GM19023 (cell line): Measurements from ENCODE around the gene NPHS2.

Experiments
- ATAC-seq: cut with Tn5 transposase; IDR thresholded peaks from one replicate; pipeline ENCODE4 v1.9.1; 2021; ENCODE audit warnings: mild to moderate bottlenecking, moderate library complexity; ENCODE audit not compliant: unreplicated experiment

Gene NPHS2

DNA sequence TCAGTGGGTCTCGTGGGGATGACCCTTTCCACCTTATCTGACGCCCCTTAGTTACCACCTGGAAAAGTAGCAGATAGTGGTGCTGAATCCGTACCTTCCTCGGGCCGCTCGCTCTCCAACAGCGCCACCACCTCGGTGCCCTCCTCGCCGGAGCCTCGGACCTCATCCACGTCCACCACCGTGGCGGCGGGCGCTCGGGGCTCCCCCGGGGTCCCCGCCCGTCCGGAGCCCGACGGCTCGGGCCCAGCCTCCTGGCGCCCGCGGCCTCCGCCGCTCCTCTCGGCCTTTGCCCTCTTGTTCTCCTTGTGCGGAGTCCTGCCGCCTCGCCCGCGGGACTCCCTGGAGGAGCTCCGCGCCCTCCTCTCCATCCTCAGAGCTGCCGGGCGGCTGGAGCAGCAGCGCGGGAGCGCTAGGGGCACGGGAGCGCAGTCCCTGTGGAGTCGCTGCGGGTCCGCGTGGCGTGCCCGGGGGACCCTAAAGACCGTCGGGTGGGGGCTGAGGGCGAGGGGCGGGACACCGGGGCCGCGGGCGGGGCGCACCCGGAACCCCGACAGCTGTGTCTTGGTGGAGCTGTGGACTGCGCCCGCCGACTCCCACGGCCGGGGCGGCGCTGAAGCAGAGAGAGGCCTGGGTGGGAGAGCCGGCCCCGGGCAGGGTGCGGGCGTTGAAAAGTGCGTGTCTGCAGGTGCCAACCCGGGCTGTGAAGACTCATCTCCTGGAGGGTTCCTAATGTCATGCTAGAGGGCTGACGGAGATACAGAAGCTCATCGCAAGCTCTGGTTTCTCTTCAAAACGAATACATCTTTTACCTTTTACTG is at the start of gene NPHS2:
TSS of gene NPHS2 (minus strand) at position 452 of the 818 bp plus-strand sequence. CDS start at position 368, 84 bp downstream.
- ATAC-seq: no peak

- no peak for ATAC-seq
These were observed 36.6 kb upstream of the NPHS2 start for GRCh38 chr1:179612361-179612760.

DNA sequence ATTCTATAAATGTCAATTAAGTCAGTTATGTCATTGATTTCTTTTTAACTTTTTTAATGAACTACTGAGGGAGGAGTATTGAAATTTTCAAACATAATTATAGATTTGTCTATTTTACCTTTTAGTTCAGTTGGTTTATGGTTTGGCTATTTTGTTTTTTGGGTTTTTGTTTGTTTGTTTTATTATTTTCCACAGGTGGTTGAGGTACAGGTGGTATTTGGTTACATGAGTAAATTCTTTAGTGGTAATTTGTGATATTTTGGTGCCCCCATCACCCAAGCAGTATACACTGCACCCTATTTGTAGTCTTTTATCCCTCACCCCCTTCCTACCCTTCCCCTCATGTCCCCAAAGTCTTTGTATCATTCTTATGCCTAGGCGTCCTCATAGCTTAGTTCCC is 25.3 kb upstream of the NPHS2 start:
- ATAC-seq: no peak

GRCh38 chr1:179599623-179600249 is 24.0 kb upstream of the NPHS2 start:
- no peak for ATAC-seq

GRCh38 chr1:179598631-179599030 is 22.9 kb upstream of the NPHS2 start:
- no peak for ATAC-seq

DNA sequence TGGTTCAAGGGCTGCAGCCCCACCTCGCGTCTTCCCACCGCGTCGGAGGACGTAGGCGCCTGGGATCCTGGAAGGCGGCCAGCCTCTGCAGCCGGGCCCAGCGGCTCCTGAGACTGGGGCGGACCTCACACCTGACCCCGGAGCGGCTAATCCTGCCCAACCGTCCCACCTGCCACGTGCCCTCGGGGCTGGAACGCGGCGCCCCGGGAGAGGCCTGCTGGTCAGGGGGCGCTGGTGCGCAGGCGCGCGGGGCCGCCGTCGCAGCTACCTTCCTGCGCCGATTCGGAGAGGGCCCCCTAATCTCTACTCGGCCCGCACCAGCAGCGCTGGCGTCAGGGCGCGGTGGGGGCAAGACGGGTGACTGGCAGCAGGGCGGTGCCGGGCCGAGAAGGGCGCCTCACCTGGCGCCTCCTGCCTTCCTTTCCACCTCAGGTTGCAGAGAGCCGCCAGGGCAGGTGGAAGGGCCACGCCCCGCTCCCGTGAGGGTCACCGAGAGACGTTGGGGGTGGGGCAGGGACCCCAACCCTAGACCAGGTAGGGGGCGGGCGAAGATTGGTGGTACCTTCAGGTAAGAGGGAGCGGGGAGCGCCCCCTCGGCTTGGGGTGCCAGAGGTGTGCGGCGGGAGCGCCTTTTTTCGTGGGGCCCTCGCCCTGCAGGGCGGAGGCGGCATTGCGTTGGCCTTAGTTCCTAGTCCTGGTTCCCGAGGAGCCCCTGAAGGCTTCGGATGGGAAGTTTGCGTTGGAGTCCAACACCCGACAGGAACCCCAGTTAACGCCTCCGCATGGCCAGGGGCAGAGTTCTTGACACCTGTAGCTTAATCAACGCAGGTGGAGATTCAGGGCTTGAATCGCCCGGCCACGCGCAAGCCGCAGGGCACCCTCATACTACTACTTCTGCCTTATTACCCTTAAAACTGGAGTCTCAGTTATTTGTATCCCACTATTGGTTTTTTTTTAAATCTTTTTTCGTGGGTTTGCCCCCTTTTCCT is 16.1 kb upstream of the NPHS2 start, which contains the start of gene TDRD5:
TSS of gene TDRD5 (plus strand) at position 241 of the 989 bp plus-strand sequence. CDS start 784 bp downstream, outside the sequence.
- ATAC-seq: no peak

DNA sequence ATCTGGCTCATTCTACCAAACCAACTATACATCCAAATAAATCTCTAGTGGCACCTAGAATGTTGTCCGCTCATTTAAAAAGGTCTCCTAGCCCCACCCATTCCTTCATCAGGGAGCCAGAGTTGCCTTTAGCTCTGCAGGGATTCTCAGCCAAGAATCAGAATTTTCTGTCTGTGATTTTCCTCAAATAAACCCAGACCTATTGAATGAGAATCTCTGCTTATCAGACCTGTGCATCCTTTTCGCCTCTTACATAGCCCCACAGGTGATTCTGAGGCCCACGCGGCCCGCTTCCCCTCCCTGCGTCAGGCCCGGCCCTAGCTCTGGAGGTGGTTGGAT is 15.5 kb upstream of the NPHS2 start:
- no peak for ATAC-seq

- no peak for ATAC-seq
These were observed 14.9 kb upstream of the NPHS2 start for GRCh38 chr1:179590671-179591070.

GRCh38 chr1:179589509-179589908 is 13.8 kb upstream of the NPHS2 start:
- ATAC-seq: no peak

GRCh38 chr1:179588425-179589024 is 12.8 kb upstream of the NPHS2 start:
- ATAC-seq: no peak

DNA sequence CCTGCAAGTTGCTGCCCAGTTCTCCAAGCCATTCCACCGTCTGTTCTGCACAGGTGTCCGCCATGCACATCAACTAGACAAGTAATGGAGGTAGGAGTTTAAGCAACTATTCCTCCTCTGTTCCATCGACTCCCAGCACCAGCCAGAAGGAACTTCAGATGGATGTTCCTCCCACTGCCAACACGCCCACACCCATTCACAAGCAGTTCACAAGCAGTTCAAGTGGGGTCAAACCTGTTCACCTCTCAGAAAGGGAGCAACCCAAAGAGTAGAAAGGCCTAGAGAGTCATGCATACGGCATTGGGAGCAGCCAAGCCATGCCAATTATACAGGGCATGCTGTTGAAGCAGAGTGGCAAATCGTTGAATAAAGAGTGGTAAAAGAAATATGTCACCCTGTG is 11.6 kb upstream of the NPHS2 start:
- ATAC-seq: no peak

- no peak for ATAC-seq
These were observed 10.5 kb upstream of the NPHS2 start for GRCh38 chr1:179586107-179586823.

DNA sequence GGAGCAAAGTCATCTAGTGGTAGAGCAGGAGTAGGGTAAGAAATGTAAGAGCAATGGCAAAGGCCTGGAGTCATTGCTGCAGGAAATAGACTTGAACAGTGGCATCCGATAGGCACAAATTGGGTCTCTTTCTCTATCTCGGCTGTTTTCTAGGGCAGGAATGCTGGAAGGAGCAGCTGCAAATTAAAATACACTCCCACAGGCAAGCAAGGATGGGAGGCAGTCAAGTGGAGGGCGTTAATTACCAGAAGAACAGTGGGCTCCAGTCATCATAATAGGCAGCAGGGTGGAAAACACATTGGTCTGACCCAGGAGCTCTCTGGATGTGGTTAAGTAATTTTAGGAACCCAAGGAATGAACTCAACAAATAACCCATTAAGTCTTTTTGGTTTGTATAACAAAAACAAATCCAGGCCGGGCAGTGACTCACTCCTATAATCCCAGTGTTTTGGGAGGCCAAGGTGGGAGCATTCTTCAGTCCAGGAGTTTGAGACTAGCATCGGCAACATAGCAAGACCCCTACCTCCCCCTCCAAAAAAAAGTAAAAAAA is 8.1 kb upstream of the NPHS2 start:
- no peak for ATAC-seq

- ATAC-seq: no peak
These were observed 761 bp upstream of the NPHS2 start for GRCh38 chr1:179576509-179576908.

- no peak for ATAC-seq
These were observed 17.7 kb downstream of the NPHS2 start for GRCh38 chr1:179558078-179558477.

DNA sequence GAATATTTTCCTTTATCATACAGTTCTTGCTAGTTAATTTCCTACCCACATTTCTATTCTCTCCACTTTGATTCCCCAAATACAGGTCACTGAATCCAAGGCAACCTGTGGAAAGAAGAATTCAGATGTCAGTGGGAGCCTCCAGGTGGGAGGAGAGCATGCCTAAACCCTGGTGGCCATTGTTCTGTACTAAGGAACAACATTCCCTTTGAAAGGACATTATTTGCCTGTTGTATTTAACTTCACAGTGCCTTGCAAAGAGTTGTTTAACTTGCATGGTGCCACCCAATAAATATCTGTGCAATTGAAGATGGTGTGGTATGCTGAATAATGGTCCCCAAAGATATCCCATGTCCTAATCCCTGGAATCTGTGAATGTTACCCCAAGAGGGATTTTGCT is 21.3 kb downstream of the NPHS2 start:
- no peak for ATAC-seq

DNA sequence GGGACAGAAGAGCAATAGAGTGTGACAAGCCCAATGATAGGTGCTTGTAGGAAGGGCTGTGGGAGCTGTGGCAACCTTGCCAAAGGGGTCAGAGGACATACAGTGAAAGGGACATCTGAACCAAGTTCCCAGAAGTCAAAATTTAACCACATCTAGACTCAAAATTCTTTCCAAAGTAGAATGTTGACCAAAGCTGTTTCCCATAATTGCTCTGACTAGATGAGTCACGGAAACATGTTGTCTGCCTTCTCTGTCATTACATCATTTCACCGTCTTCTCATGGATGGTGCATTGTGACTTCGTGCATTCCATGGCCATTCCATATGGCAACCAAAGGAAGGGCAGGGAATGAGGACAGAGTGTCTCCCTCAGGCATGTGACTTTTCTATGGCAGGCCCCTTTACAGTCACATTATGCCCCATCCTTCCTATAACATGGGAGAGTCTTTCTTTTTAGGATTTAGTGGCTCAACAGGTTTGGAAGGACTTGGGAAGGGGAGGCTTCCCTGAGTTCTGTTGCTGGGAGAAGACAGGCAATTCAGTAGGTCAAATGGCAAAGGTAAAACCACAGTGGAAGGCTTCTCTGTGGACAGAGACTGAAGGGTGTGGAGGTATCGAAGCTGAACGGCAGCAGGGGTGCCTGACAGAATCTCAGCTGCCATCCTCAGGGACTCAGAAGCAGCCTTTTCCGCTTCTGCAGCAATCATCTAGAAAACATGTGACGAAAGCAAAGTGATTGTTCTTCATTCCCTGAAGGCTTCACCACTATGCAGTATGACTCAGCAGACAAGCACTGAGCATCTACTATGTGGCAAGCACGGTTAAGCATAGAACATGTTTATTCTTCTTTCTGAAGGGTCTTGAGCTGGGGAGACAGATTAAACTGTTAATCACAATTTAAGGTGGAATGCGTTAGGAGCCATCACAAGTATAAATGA is 24.7 kb downstream of the NPHS2 start:
- no peak for ATAC-seq

DNA sequence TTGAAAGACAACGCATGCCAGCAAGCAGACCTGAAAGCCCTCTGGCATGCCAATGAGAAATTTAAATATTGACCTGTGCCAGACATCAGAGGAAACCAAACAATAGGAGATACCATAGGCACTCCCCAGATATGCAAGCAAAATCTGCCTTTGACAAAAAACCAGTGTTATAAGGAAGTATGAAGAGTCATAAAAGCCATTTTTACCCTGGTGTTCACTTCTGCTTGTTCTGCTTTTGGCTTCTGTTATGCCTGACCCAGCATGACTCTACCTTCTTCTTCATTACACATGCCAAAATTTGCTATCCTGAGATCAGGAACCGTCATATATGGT is 26.4 kb downstream of the NPHS2 start:
- ATAC-seq: no peak
